GM23338 (cell line): Measurements from ENCODE around the gene TASL. TPM values are rescaled to one million over a fixed set of nuclear protein-coding genes. Genes with fewer than 3 reads are reported as not detected.

ENCODE experiments used
- ATAC-seq: fragments of 200-7000 bp; cut with Tn5 transposase; 3 replicates; pipeline ENCODE4 v1.9.1; 2020
- DNase-seq: peaks from one replicate; pipeline ENCODE4 v3.0.0-alpha.2; 2015; ENCODE audit warnings: low spot score
- H2AFZ ChIP-seq: fragments of 200-600 bp; sonication (generic); 2 replicates; pipeline ENCODE4 v1.8.0; 2016; ENCODE audit warnings: antibody characterized with exemption, mild to moderate bottlenecking, moderate library complexity
- H3F3A ChIP-seq: fragments of 200-600 bp; sonication (generic); replicated peaks from 2 replicates; pipeline ENCODE4 v1.8.0; 2017; ENCODE audit warnings: antibody characterized with exemption, mixed run types, low read depth
- H3K27ac ChIP-seq: fragments of 200-600 bp; sonication (generic); 2 replicates; pipeline ENCODE4 v1.6.1; 2016; ENCODE audit warnings: low read depth
- H3K27me3 ChIP-seq: fragments of 200-600 bp; sonication (generic); 2 replicates; pipeline ENCODE4 v1.8.0; 2016; ENCODE audit warnings: mild to moderate bottlenecking, mixed run types, moderate library complexity; ENCODE audit not compliant: insufficient read depth
- H3K36me3 ChIP-seq: fragments of 200-600 bp; sonication (generic); 2 replicates; pipeline ENCODE4 v1.8.0; 2016; ENCODE audit warnings: mild to moderate bottlenecking; ENCODE audit not compliant: insufficient read depth
- H3K4me1 ChIP-seq: fragments of 200-600 bp; sonication (generic); 2 replicates; pipeline ENCODE4 v1.8.0; 2016; ENCODE audit warnings: mild to moderate bottlenecking, moderate library complexity; ENCODE audit not compliant: insufficient read depth
- H3K4me2 ChIP-seq: fragments of 200-600 bp; sonication (generic); 2 replicates; pipeline ENCODE4 v1.7.1; 2017; ENCODE audit warnings: mixed run types
- H3K4me3 ChIP-seq: fragments of 200-600 bp; sonication (generic); 2 replicates; pipeline ENCODE4 v1.6.1; 2016; ENCODE audit warnings: mixed run types
- H3K79me2 ChIP-seq: fragments of 200-600 bp; sonication (generic); replicated peaks from 2 replicates; pipeline ENCODE4 v1.8.0; 2017; ENCODE audit warnings: mild to moderate bottlenecking; ENCODE audit not compliant: insufficient read depth
- H3K9me2 ChIP-seq: fragments of 200-600 bp; sonication (generic); 2 replicates; pipeline ENCODE4 v1.8.0; 2017; ENCODE audit not compliant: insufficient read depth
- H4K20me1 ChIP-seq: fragments of 200-600 bp; sonication (generic); replicated peaks from 2 replicates; pipeline ENCODE4 v1.8.0; 2017; ENCODE audit warnings: mild to moderate bottlenecking; ENCODE audit not compliant: insufficient read depth
- H3K27ac Mint-ChIP-seq: 2 replicates; pipeline ENCODE4 v1.8.0; 2020; ENCODE audit warnings: inconsistent platforms, mild to moderate bottlenecking, moderate library complexity, mixed read lengths
- H3K27me3 Mint-ChIP-seq: 3 replicates; pipeline ENCODE4 v1.8.0; 2022; ENCODE audit warnings: low read depth, mild to moderate bottlenecking, moderate library complexity, mixed read lengths, inconsistent platforms; ENCODE audit not compliant: insufficient read depth, poor library complexity
- H3K36me3 Mint-ChIP-seq: 3 replicates; pipeline ENCODE4 v1.8.0; 2021; ENCODE audit warnings: low read depth, mild to moderate bottlenecking, inconsistent platforms, moderate library complexity, mixed read lengths
- H3K4me1 Mint-ChIP-seq: 3 replicates; pipeline ENCODE4 v1.8.0; 2020; ENCODE audit warnings: mild to moderate bottlenecking, inconsistent platforms, mixed read lengths
- H3K4me3 Mint-ChIP-seq: 3 replicates; pipeline ENCODE4 v1.8.0; 2021; ENCODE audit warnings: moderate library complexity, mild to moderate bottlenecking, inconsistent platforms, mixed read lengths
- H3K9me3 Mint-ChIP-seq: 3 replicates; pipeline ENCODE4 v1.8.0; 2020; ENCODE audit warnings: moderate library complexity, mild to moderate bottlenecking, inconsistent platforms, mixed read lengths
- CREB1 ChIP-seq: fragments of 250-450 bp; sonication (Bioruptor Pico); IDR thresholded peaks from 2 replicates; pipeline ENCODE4 v1.5.0; 2020; ENCODE audit warnings: low read depth, mild to moderate bottlenecking, moderate library complexity
- CTCF ChIP-seq, 2 experiments: fragments of 200-600 bp in 1 of 2; sonication (generic) in 1 of 2; conservative IDR thresholded peaks; 2 replicates each; pipeline versions ENCODE4 v1.5.1 to v1.6.1; 2016 to 2017; ENCODE audit warnings: antibody characterized with exemption in 2 of 2, low read depth in 2 of 2, mild to moderate bottlenecking in 2 of 2, moderate library complexity in 1 of 2
- ETS1 ChIP-seq: IDR thresholded peaks from 2 replicates; pipeline ENCODE4 v1.6.1; 2016; ENCODE audit warnings: antibody characterized with exemption
- EZH2 ChIP-seq: fragments of 200-600 bp; sonication (generic); IDR thresholded peaks from one replicate; pipeline ENCODE4 v1.8.0; 2017; ENCODE audit warnings: antibody characterized with exemption, mild to moderate bottlenecking, low read depth; ENCODE audit not compliant: unreplicated experiment
- EZH2phosphoT487 ChIP-seq: fragments of 200-600 bp; sonication (generic); IDR thresholded peaks from one replicate; pipeline ENCODE4 v1.8.1; 2018; ENCODE audit warnings: antibody characterized with exemption; ENCODE audit not compliant: unreplicated experiment
- JUNB ChIP-seq: IDR thresholded peaks from one replicate; pipeline ENCODE4 v1.6.1; 2016; ENCODE audit warnings: antibody characterized with exemption; ENCODE audit not compliant: unreplicated experiment
- NANOG ChIP-seq: IDR thresholded peaks from 2 replicates; pipeline ENCODE4 v1.6.1; 2016; ENCODE audit warnings: antibody characterized with exemption, borderline replicate concordance
- POLR2AphosphoS5 ChIP-seq: IDR thresholded peaks from 2 replicates; pipeline ENCODE4 v1.6.1; 2016; ENCODE audit warnings: antibody characterized with exemption, low read depth
- REST ChIP-seq: IDR thresholded peaks from one replicate; pipeline ENCODE4 v1.6.1; 2018; ENCODE audit warnings: antibody characterized with exemption; ENCODE audit not compliant: unreplicated experiment
- STAT1 ChIP-seq: IDR thresholded peaks from one replicate; pipeline ENCODE4 v1.6.1; 2016; ENCODE audit warnings: antibody characterized with exemption; ENCODE audit not compliant: unreplicated experiment
- ZNF114 ChIP-seq: fragments of 250-450 bp; sonication (Bioruptor Pico); IDR thresholded peaks from 2 replicates; pipeline ENCODE4 v1.5.0; 2020; ENCODE audit warnings: mild to moderate bottlenecking, moderate library complexity
- ZNF331 ChIP-seq: fragments of 250-450 bp; sonication (Bioruptor Pico); IDR thresholded peaks from 2 replicates; pipeline ENCODE4 v1.5.0; 2020; ENCODE audit warnings: low read depth, mild to moderate bottlenecking, moderate library complexity
- ZNF462 ChIP-seq: fragments of 250-450 bp; sonication (Bioruptor Pico); IDR thresholded peaks from 2 replicates; pipeline ENCODE4 v1.5.0; 2020; ENCODE audit warnings: mild to moderate bottlenecking, moderate library complexity
- polyA plus RNA-seq: library from polyadenylated mRNA; unstranded; fragments of >200 nt; fragmentation: Nextera tagmentation; extraction: Ambion mirVana; gene quantifications from 2 replicates; pipeline ENCODE4 v1.2.1, GENCODE V29; 2016
- total RNA-seq: library from RNA; depleted of rRNA; stranded (reverse); fragments of >200 nt; shearing (Covaris generic); gene quantifications from 2 replicates; pipeline ENCODE4 v1.2.3, GENCODE V29; 2014

The TASL gene
- total and polyA plus RNA-seq, 2 experiments from 2014 or later = not detected

- no peaks in the 10 kb centered on the region for H3K36me3 Mint-ChIP-seq
- Histone ChIP-seq H3K79me2 (no peaks in the 10 kb centered on the region), H3K36me3 (no peaks in the 10 kb centered on the region), H3K27ac (no peak overlapping the region), H3K4me1 (no peaks in the 10 kb centered on the region), H4K20me1 (no peaks in the 10 kb centered on the region), H3K27me3 (no peaks in the 10 kb centered on the region), H3K4me3 (no peak overlapping the region), H3F3A (no peaks in the 10 kb centered on the region), H3K4me2 (no peak overlapping the region), H3K9me2 (no peaks in the 10 kb centered on the region), H2AFZ (no peak overlapping the region)
- H3K27me3 Mint-ChIP-seq = no peaks in the 10 kb centered on the region
- no peaks in the 10 kb centered on the region for H3K9me3 Mint-ChIP-seq
- DNase-seq (no peak), ATAC-seq (no peak)
- TF ChIP-seq POLR2AphosphoS5 = no peak
- TF ChIP-seq CTCF (conservative IDR thresholded peaks at IDR 0.05; ENCODE audit: low read depth in 2 of 2) = no peak
- no peak for TF ChIP-seq ZNF331 (CRISPR knock-in tag)
- TF ChIP-seq ZNF114 (CRISPR knock-in tag) = no peak
- TF ChIP-seq STAT1 = no peak
- TF ChIP-seq EZH2 = no peak
- no peak for TF ChIP-seq NANOG
- no peak for TF ChIP-seq EZH2phosphoT487
- no peak for TF ChIP-seq CREB1 (CRISPR knock-in tag)
- TF ChIP-seq REST = no peak
- TF ChIP-seq JUNB = no peak
- no peak for TF ChIP-seq ZNF462 (CRISPR knock-in tag)
- TF ChIP-seq ETS1 = no peak
- H3K4me1 Mint-ChIP-seq = 0 out of 3 replicates have a peak, but pooled peaks cover 2% of the 10 kb centered on the region
- H3K27ac Mint-ChIP-seq = no peak overlapping the region
- no peak overlapping the region for H3K4me3 Mint-ChIP-seq
These were observed 4.9 kb downstream of the TASL start for GRCh38 chrX:30572678-30573077.
